ENCODE measurements around the gene FAH. TPM values are rescaled to one million over a fixed set of nuclear protein-coding genes. Genes with fewer than 3 reads are reported as not detected.

Gene FAH
- polyA plus RNA-seq: 10 to 100 TPM in 1 of 3 donors, 1 to 10 TPM in 2; 3.9 to 13.0 (median 8.2) TPM

- DNase-seq: peak; percentile 56 to 61 (median 61)
- no peaks in the 10 kb centered on the region for H3K36me3 Mint-ChIP-seq
- H3K9me3 Mint-ChIP-seq: no peaks in the 10 kb centered on the region
- H3K4me3 Mint-ChIP-seq: peak within 1 kb of the TSS; percentile 90 to 97 (median 90)
- peaks cover 26 to 28% of the 10 kb centered on the region in 2 donors for H3K4me1 Mint-ChIP-seq
- H3K27me3 Mint-ChIP-seq (ENCODE audit: low read depth in 3 of 3): peaks cover 2 to 6% (median 4%) of the 10 kb centered on the region in 3 donors
- peak within 1 kb of the TSS; percentile 61 to 92 (median 88) for H3K27ac Mint-ChIP-seq
Observed at GRCh38 chr15:80152896-80153876, at the start of gene FAH. FAH (plus strand) TSS chr15:80152999; CDS start chr15:80153055, 56 bp downstream.

- H3K9me3 Mint-ChIP-seq: no peaks in the 10 kb centered on the region
- peaks cover 0 to 7% (median 0%) of the 10 kb centered on the region in 3 donors for H3K36me3 Mint-ChIP-seq
- H3K4me3 Mint-ChIP-seq: no peak overlapping the region
- DNase-seq: no peak
- no peak overlapping the region for H3K27ac Mint-ChIP-seq
- H3K27me3 Mint-ChIP-seq (ENCODE audit: low read depth in 3 of 3): no peaks in the 10 kb centered on the region
- peaks cover 52 to 82% of the 10 kb centered on the region in 2 donors for H3K4me1 Mint-ChIP-seq
Observed at GRCh38 chr15:80105193-80105592, 47.6 kb upstream of the FAH start.

GRCh38 chr15:80105595-80105994 lies 47.2 kb upstream of the FAH start:
- H3K36me3 Mint-ChIP-seq: peaks cover 0 to 7% (median 0%) of the 10 kb centered on the region in 3 donors
- H3K9me3 Mint-ChIP-seq: no peaks in the 10 kb centered on the region
- no peaks in the 10 kb centered on the region for H3K27me3 Mint-ChIP-seq (ENCODE audit: low read depth in 3 of 3)
- no peak for DNase-seq
- no peak overlapping the region for H3K27ac Mint-ChIP-seq
- H3K4me1 Mint-ChIP-seq: peaks cover 52 to 82% of the 10 kb centered on the region in 2 donors
- no peak overlapping the region for H3K4me3 Mint-ChIP-seq

GRCh38 chr15:80106051-80106450 lies 46.7 kb upstream of the FAH start:
- Mint-ChIP-seq H3K4me1 (peaks cover 54 to 83% of the 10 kb centered on the region in 2 donors), H3K4me3 (no peak overlapping the region)

GRCh38 chr15:80107204-80107603 lies 45.6 kb upstream of the FAH start:
- no peak overlapping the region for H3K4me3 Mint-ChIP-seq
- H3K9me3 Mint-ChIP-seq: no peaks in the 10 kb centered on the region
- H3K36me3 Mint-ChIP-seq: peaks cover 0 to 4% (median 0%) of the 10 kb centered on the region in 3 donors
- no peak for DNase-seq
- no peak overlapping the region for H3K27ac Mint-ChIP-seq
- H3K27me3 Mint-ChIP-seq (ENCODE audit: low read depth in 3 of 3): no peaks in the 10 kb centered on the region
- peaks cover 53 to 84% of the 10 kb centered on the region in 2 donors for H3K4me1 Mint-ChIP-seq

More at GRCh38 chr15:80106051-80106450, 46.7 kb upstream of the FAH start:
- Mint-ChIP-seq H3K36me3 (peaks cover 0 to 7% (median 0%) of the 10 kb centered on the region in 3 donors), H3K27me3 (ENCODE audit: low read depth in 3 of 3) (no peaks in the 10 kb centered on the region), H3K27ac (no peak overlapping the region), H3K9me3 (no peaks in the 10 kb centered on the region)
- DNase-seq: no peak

- no peak for DNase-seq
- H3K27me3 Mint-ChIP-seq (ENCODE audit: low read depth in 3 of 3): no peaks in the 10 kb centered on the region
- no peak overlapping the region for H3K27ac Mint-ChIP-seq
- peaks cover 0 to 4% (median 0%) of the 10 kb centered on the region in 3 donors for H3K36me3 Mint-ChIP-seq
- H3K9me3 Mint-ChIP-seq: no peaks in the 10 kb centered on the region
- no peak overlapping the region for H3K4me3 Mint-ChIP-seq
- peaks cover 50 to 81% of the 10 kb centered on the region in 2 donors for H3K4me1 Mint-ChIP-seq
Observed at GRCh38 chr15:80107774-80108173, 45.0 kb upstream of the FAH start.

GRCh38 chr15:80109388-80109787 lies 43.4 kb upstream of the FAH start:
- no peaks in the 10 kb centered on the region for H3K27me3 Mint-ChIP-seq (ENCODE audit: low read depth in 3 of 3)
- H3K9me3 Mint-ChIP-seq: no peaks in the 10 kb centered on the region
- H3K36me3 Mint-ChIP-seq: peaks cover 0 to 3% (median 0%) of the 10 kb centered on the region in 3 donors
- H3K27ac Mint-ChIP-seq: peak overlapping the region in 5 of 6 donors; percentile 13 to 64 (median 42)
- H3K4me1 Mint-ChIP-seq: peaks cover 50 to 78% of the 10 kb centered on the region in 2 donors
- no peak overlapping the region for H3K4me3 Mint-ChIP-seq
- no peak for DNase-seq

GRCh38 chr15:80110920-80111319 lies 41.9 kb upstream of the FAH start:
- H3K27ac Mint-ChIP-seq: peak overlapping the region in 1 of 6 donors; percentile 18
- no peaks in the 10 kb centered on the region for H3K27me3 Mint-ChIP-seq (ENCODE audit: low read depth in 3 of 3)
- peaks cover 47 to 75% of the 10 kb centered on the region in 2 donors for H3K4me1 Mint-ChIP-seq
- H3K9me3 Mint-ChIP-seq: no peaks in the 10 kb centered on the region
- DNase-seq: no peak
- no peaks in the 10 kb centered on the region for H3K36me3 Mint-ChIP-seq
- no peak overlapping the region for H3K4me3 Mint-ChIP-seq

GRCh38 chr15:80114114-80114513 lies 38.7 kb upstream of the FAH start:
- Mint-ChIP-seq H3K27me3 (ENCODE audit: low read depth in 3 of 3) (peaks cover 0 to 3% (median 0%) of the 10 kb centered on the region in 3 donors), H3K9me3 (no peaks in the 10 kb centered on the region), H3K4me3 (no peak overlapping the region), H3K36me3 (no peaks in the 10 kb centered on the region), H3K27ac (no peak overlapping the region), H3K4me1 (peaks cover 38 to 70% of the 10 kb centered on the region in 2 donors)
- DNase-seq: no peak

GRCh38 chr15:80115021-80115420 lies 37.8 kb upstream of the FAH start:
- Mint-ChIP-seq H3K27ac (peak overlapping the region in 1 of 6 donors; percentile 30), H3K36me3 (no peaks in the 10 kb centered on the region), H3K4me1 (peaks cover 33 to 65% of the 10 kb centered on the region in 2 donors), H3K27me3 (ENCODE audit: low read depth in 3 of 3) (peaks cover 0 to 3% (median 0%) of the 10 kb centered on the region in 3 donors), H3K9me3 (no peaks in the 10 kb centered on the region), H3K4me3 (no peak overlapping the region)
- DNase-seq: no peak

- H3K9me3 Mint-ChIP-seq: no peaks in the 10 kb centered on the region
- peaks cover 9 to 12% (median 10%) of the 10 kb centered on the region in 3 donors for H3K36me3 Mint-ChIP-seq
- H3K4me3 Mint-ChIP-seq: no peak overlapping the region
- H3K27ac Mint-ChIP-seq: no peak overlapping the region
- H3K27me3 Mint-ChIP-seq (ENCODE audit: low read depth in 3 of 3): peaks cover 0 to 3% (median 0%) of the 10 kb centered on the region in 3 donors
- DNase-seq: no peak
- peaks cover 26 to 50% of the 10 kb centered on the region in 2 donors for H3K4me1 Mint-ChIP-seq
Observed at GRCh38 chr15:80118956-80119355, 33.8 kb upstream of the FAH start.

GRCh38 chr15:80120636-80121035 lies 32.2 kb upstream of the FAH start:
- H3K9me3 Mint-ChIP-seq: no peaks in the 10 kb centered on the region
- peaks cover 18 to 39% of the 10 kb centered on the region in 2 donors for H3K4me1 Mint-ChIP-seq
- DNase-seq: no peak

GRCh38 chr15:80121546-80121945 lies 31.3 kb upstream of the FAH start:
- peaks cover 0 to 3% (median 0%) of the 10 kb centered on the region in 3 donors for H3K27me3 Mint-ChIP-seq (ENCODE audit: low read depth in 3 of 3)
- no peak for DNase-seq
- no peaks in the 10 kb centered on the region for H3K9me3 Mint-ChIP-seq
- H3K27ac Mint-ChIP-seq: no peak overlapping the region
- peaks cover 22 to 39% of the 10 kb centered on the region in 2 donors for H3K4me1 Mint-ChIP-seq
- H3K4me3 Mint-ChIP-seq: no peak overlapping the region
- H3K36me3 Mint-ChIP-seq: peaks cover 10 to 16% (median 13%) of the 10 kb centered on the region in 3 donors

More at GRCh38 chr15:80120636-80121035, 32.2 kb upstream of the FAH start:
- peak overlapping the region in 1 of 6 donors; percentile 37 for H3K27ac Mint-ChIP-seq
- H3K36me3 Mint-ChIP-seq: peaks cover 10 to 16% (median 11%) of the 10 kb centered on the region in 3 donors
- H3K4me3 Mint-ChIP-seq: no peak overlapping the region
- H3K27me3 Mint-ChIP-seq (ENCODE audit: low read depth in 3 of 3): peaks cover 0 to 3% (median 0%) of the 10 kb centered on the region in 3 donors

- Mint-ChIP-seq H3K4me3 (no peak overlapping the region), H3K9me3 (no peaks in the 10 kb centered on the region), H3K36me3 (peaks cover 10 to 16% (median 13%) of the 10 kb centered on the region in 3 donors), H3K4me1 (peaks cover 18 to 36% of the 10 kb centered on the region in 2 donors), H3K27ac (peak overlapping the region in 1 of 6 donors; percentile 29), H3K27me3 (ENCODE audit: low read depth in 3 of 3) (no peaks in the 10 kb centered on the region)
- no peak for DNase-seq
Observed at GRCh38 chr15:80123034-80123433, 29.8 kb upstream of the FAH start.
